Thymus (tissue), 11 donors: Measurements from ENCODE around the gene ERC1. TPM values are rescaled to one million over a fixed set of nuclear protein-coding genes. Genes with fewer than 3 reads are reported as not detected.
"Not testable (repeated sequence)": the region's sequence is repeated elsewhere in the genome, so short reads cannot be mapped to it uniquely, and the experiment has no call there.

ENCODE experiments used
- DNase-seq, 9 donors: peaks; one replicate each; pipeline ENCODE4 v3.0.0-alpha.2; 2013; ENCODE audit warnings: low spot score in 9 of 9, low read depth in 6 of 9, missing footprints in 1 of 9
- H3K27ac ChIP-seq, 2 donors: one replicate each; pipeline ENCODE4 v1.5.1; 2013; ENCODE audit warnings: control low read depth in 1 of 2, low read depth in 1 of 2, low read length in 1 of 2, mild to moderate bottlenecking in 1 of 2, moderate library complexity in 1 of 2
- H3K27me3 ChIP-seq, 2 donors: one replicate each; pipeline ENCODE4 v1.5.1; 2013; ENCODE audit warnings: low read length in 1 of 2; ENCODE audit not compliant: control insufficient read depth in 2 of 2, insufficient read depth in 1 of 2
- H3K36me3 ChIP-seq, 2 donors: one replicate each; pipeline ENCODE4 v1.5.1; 2013; ENCODE audit warnings: low read length in 1 of 2, mild to moderate bottlenecking in 1 of 2, moderate library complexity in 1 of 2; ENCODE audit not compliant: control insufficient read depth in 2 of 2, insufficient read depth in 2 of 2
- H3K4me1 ChIP-seq, 2 donors: one replicate each; pipeline ENCODE4 v1.5.1; 2013; ENCODE audit warnings: low read length in 2 of 2; ENCODE audit not compliant: control insufficient read depth in 2 of 2, insufficient read depth in 2 of 2
- H3K4me3 ChIP-seq, 2 donors: one replicate each; pipeline ENCODE4 v1.5.1; 2013; ENCODE audit warnings: low read length in 2 of 2, control low read depth in 1 of 2, mild to moderate bottlenecking in 1 of 2
- H3K9me3 ChIP-seq, 2 donors: one replicate each; pipeline ENCODE4 v1.5.1; 2013; ENCODE audit warnings: low read length in 1 of 2, mild to moderate bottlenecking in 1 of 2; ENCODE audit not compliant: control insufficient read depth in 2 of 2, insufficient read depth in 1 of 2
- WGBS: extraction: QIAGEN DNeasy Blood & Tissue Kit; methylation state at CpG from one replicate; pipeline ENCODE4 v1.1.7; 2013; 5-methylcytosine and 5-hydroxymethylcytosine counted together
- polyA plus RNA-seq: library from polyadenylated mRNA; stranded (reverse); fragments of 200-250 nt; gene quantifications from one replicate; pipeline ENCODE4 v1.2.3, GENCODE V29; 2013
- total RNA-seq: library from RNA; stranded (reverse); fragments of 120-200 nt; gene quantifications from one replicate; pipeline ENCODE4 v1.2.4, GENCODE V29; 2013
- donor health status: healthy.

Gene ERC1
- total and polyA plus RNA-seq, 2 donors: 4.2 to 13.8 TPM

GRCh38 chr12:1034243-1034642 is 43.2 kb downstream of the ERC1 start:
- DNase-seq: no peak
- Histone ChIP-seq H3K4me3 (no peak overlapping the region), H3K4me1 (no peaks in the 10 kb centered on the region), H3K36me3 (peaks cover 0 to 5% of the 10 kb centered on the region in 2 donors), H3K27me3 (no peaks in the 10 kb centered on the region), H3K27ac (no peak overlapping the region), H3K9me3 (no peaks in the 10 kb centered on the region)
- 99% methylated on average over 3 of the region's 3 CpGs for WGBS

- Histone ChIP-seq H3K4me3 (no peak overlapping the region), H3K9me3 (no peaks in the 10 kb centered on the region), H3K27me3 (no peaks in the 10 kb centered on the region), H3K27ac (no peak overlapping the region), H3K4me1 (no peaks in the 10 kb centered on the region), H3K36me3 (peaks cover 0 to 2% of the 10 kb centered on the region in 2 donors)
- 98% methylated on average over 6 of the region's 6 CpGs for WGBS
- DNase-seq: no peak
Observed at GRCh38 chr12:1034751-1035457, 43.9 kb downstream of the ERC1 start.

GRCh38 chr12:1041478-1041877 is 50.5 kb downstream of the ERC1 start:
- Histone ChIP-seq H3K27me3 (no peaks in the 10 kb centered on the region), H3K27ac (no peak overlapping the region), H3K4me1 (no peaks in the 10 kb centered on the region), H3K9me3 (no peaks in the 10 kb centered on the region), H3K36me3 (peaks cover 0 to 2% of the 10 kb centered on the region in 2 donors), H3K4me3 (no peak overlapping the region)
- WGBS: 100% methylated on average over 2 of the region's 2 CpGs
- no peak for DNase-seq

- H3K4me3 ChIP-seq: no peak overlapping the region
- no peaks in the 10 kb centered on the region for H3K9me3 ChIP-seq
- H3K36me3 ChIP-seq: no peaks in the 10 kb centered on the region
- H3K27ac ChIP-seq: no peak overlapping the region
- DNase-seq: no peak
- H3K27me3 ChIP-seq: no peaks in the 10 kb centered on the region
- peaks cover 0 to 2% of the 10 kb centered on the region in 2 donors for H3K4me1 ChIP-seq
Observed at GRCh38 chr12:1044199-1044598, 53.2 kb downstream of the ERC1 start.

- no peaks in the 10 kb centered on the region for H3K9me3 ChIP-seq
- 98% methylated on average over 1 of the region's 1 CpG for WGBS
- no peaks in the 10 kb centered on the region for H3K27me3 ChIP-seq
- H3K4me3 ChIP-seq: no peak overlapping the region
- no peak overlapping the region for H3K27ac ChIP-seq
- H3K4me1 ChIP-seq: peaks cover 0 to 2% of the 10 kb centered on the region in 2 donors
- no peak for DNase-seq
- no peaks in the 10 kb centered on the region for H3K36me3 ChIP-seq
Observed at GRCh38 chr12:1044696-1045095, 53.7 kb downstream of the ERC1 start.

GRCh38 chr12:1046727-1047126 is 55.7 kb downstream of the ERC1 start:
- no peaks in the 10 kb centered on the region for H3K9me3 ChIP-seq
- H3K36me3 ChIP-seq: no peaks in the 10 kb centered on the region
- H3K4me1 ChIP-seq: peaks cover 0 to 2% of the 10 kb centered on the region in 2 donors
- WGBS: 99% methylated on average over 3 of the region's 3 CpGs
- no peak overlapping the region for H3K27ac ChIP-seq
- H3K4me3 ChIP-seq: no peak overlapping the region
- DNase-seq: no peak
- no peaks in the 10 kb centered on the region for H3K27me3 ChIP-seq

- Histone ChIP-seq H3K36me3 (no peaks in the 10 kb centered on the region), H3K4me1 (peaks cover 0 to 2% of the 10 kb centered on the region in 2 donors), H3K27ac (no peak overlapping the region), H3K9me3 (no peaks in the 10 kb centered on the region), H3K4me3 (no peak overlapping the region), H3K27me3 (no peaks in the 10 kb centered on the region)
- peak in 2 of 9 donors; percentile 2 to 20 for DNase-seq
- WGBS: 62% methylated on average over 8 of the region's 8 CpGs
Observed at GRCh38 chr12:1047898-1048660, 57.1 kb downstream of the ERC1 start.

GRCh38 chr12:1050059-1050707 is 59.2 kb downstream of the ERC1 start:
- no peaks in the 10 kb centered on the region for H3K27me3 ChIP-seq
- DNase-seq: no peak
- H3K4me1 ChIP-seq: peaks cover 0 to 2% of the 10 kb centered on the region in 2 donors
- 88% methylated on average over 4 of the region's 4 CpGs for WGBS
- no peaks in the 10 kb centered on the region for H3K36me3 ChIP-seq
- peak overlapping the region in 1 of 2 donors; percentile 9 for H3K27ac ChIP-seq
- H3K9me3 ChIP-seq: no peaks in the 10 kb centered on the region
- H3K4me3 ChIP-seq: no peak overlapping the region

- H3K27me3 ChIP-seq, H3K9me3 ChIP-seq, H3K4me3 ChIP-seq, H3K4me1 ChIP-seq, H3K36me3 ChIP-seq, DNase-seq, H3K27ac ChIP-seq: not testable (repeated sequence)
- 97% methylated on average over 8 of the region's 8 CpGs for WGBS
Observed at GRCh38 chr12:1051672-1052071, 60.6 kb downstream of the ERC1 start.
